Raji (cell line): Measurements from ENCODE around the gene RTN4IP1.

Experiments
- POLR2A ChIP-seq: IDR thresholded peaks from 2 replicates; pipeline ENCODE4 v1.6.1; 2011; ENCODE audit warnings: low read depth, low read length, control low read depth; ENCODE audit not compliant: insufficient read depth

The RTN4IP1 gene

GRCh38 chr6:106546261-106546690 is 83.0 kb downstream of the RTN4IP1 start:
- no peak for TF ChIP-seq POLR2A

GRCh38 chr6:106540907-106541306 is 88.4 kb downstream of the RTN4IP1 start:
- no peak for TF ChIP-seq POLR2A

GRCh38 chr6:106540432-106540831 is 88.9 kb downstream of the RTN4IP1 start:
- no peak for TF ChIP-seq POLR2A

- no peak for TF ChIP-seq POLR2A
Measured at GRCh38 chr6:106539936-106540335, 89.4 kb downstream of the RTN4IP1 start.

GRCh38 chr6:106538145-106538544 is 91.2 kb downstream of the RTN4IP1 start:
- TF ChIP-seq POLR2A: no peak

- TF ChIP-seq POLR2A: no peak
Measured at GRCh38 chr6:106537662-106538061, 91.6 kb downstream of the RTN4IP1 start.

GRCh38 chr6:106536851-106537250 is 92.4 kb downstream of the RTN4IP1 start:
- no peak for TF ChIP-seq POLR2A

- TF ChIP-seq POLR2A: no peak
Measured at GRCh38 chr6:106536357-106536756, 92.9 kb downstream of the RTN4IP1 start.

GRCh38 chr6:106535012-106535411 is 94.3 kb downstream of the RTN4IP1 start:
- TF ChIP-seq POLR2A: no peak

GRCh38 chr6:106534564-106534982 is 94.7 kb downstream of the RTN4IP1 start:
- TF ChIP-seq POLR2A: no peak

- TF ChIP-seq POLR2A: no peak
Measured at GRCh38 chr6:106534004-106534403, 95.3 kb downstream of the RTN4IP1 start.

- no peak for TF ChIP-seq POLR2A
Measured at GRCh38 chr6:106533054-106533453, 96.2 kb downstream of the RTN4IP1 start.

GRCh38 chr6:106530502-106530901 is 98.8 kb downstream of the RTN4IP1 start:
- no peak for TF ChIP-seq POLR2A

- TF ChIP-seq POLR2A: no peak
Measured at GRCh38 chr6:106530026-106530425, 99.3 kb downstream of the RTN4IP1 start.

GRCh38 chr6:106529438-106529837 is 99.9 kb downstream of the RTN4IP1 start:
- TF ChIP-seq POLR2A: no peak

GRCh38 chr6:106528521-106528920 is 100.8 kb downstream of the RTN4IP1 start:
- no peak for TF ChIP-seq POLR2A

- no peak for TF ChIP-seq POLR2A
Measured at GRCh38 chr6:106527979-106528378, 101.3 kb downstream of the RTN4IP1 start.

- TF ChIP-seq POLR2A: no peak
Measured at GRCh38 chr6:106527117-106527516, 102.2 kb downstream of the RTN4IP1 start.

GRCh38 chr6:106525882-106526275 is 103.4 kb downstream of the RTN4IP1 start:
- no peak for TF ChIP-seq POLR2A
